SK-N-SH treated with all-trans-retinoic acid at 6 μM for 48 hours (cell line): ENCODE measurements around the gene HSF2BP.

ENCODE experiments used
- ATAC-seq: fragments of 200-7000 bp; cut with Tn5 transposase; 3 replicates; pipeline ENCODE4 v1.9.1; 2020; ENCODE audit warnings: mild to moderate bottlenecking, moderate library complexity
- ARNTL ChIP-seq: fragments of 450-650 bp; formaldehyde crosslinking; IDR thresholded peaks from 2 replicates; pipeline ENCODE4 v1.5.0; 2020; ENCODE audit warnings: low read depth, mild to moderate bottlenecking, moderate library complexity, borderline replicate concordance
- BACH2 ChIP-seq: fragments of 250-450 bp; sonication (Bioruptor Pico); IDR thresholded peaks from 2 replicates; pipeline ENCODE4 v1.9.0; 2021; ENCODE audit warnings: mild to moderate bottlenecking, borderline replicate concordance
- CSDC2 ChIP-seq: fragments of 250-450 bp; sonication (Bioruptor Pico); IDR thresholded peaks from 2 replicates; pipeline ENCODE4 v1.5.0; 2020; ENCODE audit warnings: mild to moderate bottlenecking, moderate library complexity
- ESRRG ChIP-seq: fragments of 250-450 bp; sonication (Bioruptor Pico); IDR thresholded peaks from 2 replicates; pipeline ENCODE4 v1.6.1; 2021; ENCODE audit warnings: mild to moderate bottlenecking
- GLIS3 ChIP-seq: fragments of 250-450 bp; sonication (Bioruptor Pico); IDR thresholded peaks from 2 replicates; pipeline ENCODE4 v1.5.0; 2020; ENCODE audit warnings: mild to moderate bottlenecking, moderate library complexity
- ISL1 ChIP-seq: fragments of 250-450 bp; sonication (Bioruptor Pico); IDR thresholded peaks from 2 replicates; pipeline ENCODE4 v2.1.2; 2022; ENCODE audit warnings: mild to moderate bottlenecking, moderate library complexity
- OSR1 ChIP-seq: fragments of 250-450 bp; sonication (Bioruptor Pico); IDR thresholded peaks from 2 replicates; pipeline ENCODE4 v1.8.0; 2022; ENCODE audit warnings: moderate library complexity, mild to moderate bottlenecking, inconsistent platforms
- PPARA ChIP-seq: fragments of 250-450 bp; sonication (Bioruptor Pico); IDR thresholded peaks from 2 replicates; pipeline ENCODE4 v1.5.0; 2020; ENCODE audit warnings: mild to moderate bottlenecking, borderline replicate concordance
- RARB ChIP-seq: fragments of 250-450 bp; sonication (Bioruptor Pico); IDR thresholded peaks from 2 replicates; pipeline ENCODE4 v1.8.0; 2021; ENCODE audit warnings: mild to moderate bottlenecking, moderate library complexity
- SNAI2 ChIP-seq: fragments of 250-450 bp; sonication (Bioruptor Pico); IDR thresholded peaks from 2 replicates; pipeline ENCODE4 v1.5.0; 2020; ENCODE audit warnings: mild to moderate bottlenecking, moderate library complexity
- TCF4 ChIP-seq: fragments of 250-450 bp; sonication (Bioruptor Pico); IDR thresholded peaks from 2 replicates; pipeline ENCODE4 v1.8.0; 2021; ENCODE audit warnings: mild to moderate bottlenecking, moderate library complexity, borderline replicate concordance
- TOX ChIP-seq: fragments of 250-450 bp; sonication (Bioruptor Pico); IDR thresholded peaks from 2 replicates; pipeline ENCODE4 v1.8.0; 2021; ENCODE audit warnings: mild to moderate bottlenecking, moderate library complexity, borderline replicate concordance
- ZC3H10 ChIP-seq: fragments of 250-450 bp; sonication (Bioruptor Pico); IDR thresholded peaks from 2 replicates; pipeline ENCODE4 v1.5.1; 2021; ENCODE audit warnings: mild to moderate bottlenecking, moderate library complexity
- ZFP3 ChIP-seq: fragments of 250-450 bp; sonication (Bioruptor Pico); IDR thresholded peaks from 2 replicates; pipeline ENCODE4 v1.5.0; 2020; ENCODE audit warnings: mild to moderate bottlenecking, moderate library complexity
- ZFP30 ChIP-seq: fragments of 450-650 bp; formaldehyde crosslinking; IDR thresholded peaks from 2 replicates; pipeline ENCODE4 v1.5.0; 2022; ENCODE audit warnings: mild to moderate bottlenecking, moderate library complexity
- ZNF565 ChIP-seq: fragments of 450-650 bp; formaldehyde crosslinking; conservative IDR thresholded peaks from 2 replicates; pipeline ENCODE4 v1.5.0; 2020; ENCODE audit warnings: low read depth, mild to moderate bottlenecking, moderate library complexity
- ZNF70 ChIP-seq: fragments of 450-650 bp; formaldehyde crosslinking; IDR thresholded peaks from 2 replicates; pipeline ENCODE4 v1.5.0; 2020; ENCODE audit warnings: mild to moderate bottlenecking, moderate library complexity
- ZNF8 ChIP-seq: fragments of 450-650 bp; formaldehyde crosslinking; IDR thresholded peaks from 2 replicates; pipeline ENCODE4 v1.5.0; 2020; ENCODE audit warnings: mild to moderate bottlenecking, moderate library complexity
- TF ChIP-seq, protein P1 (sequence below): fragments of 250-450 bp; sonication (Bioruptor Pico); IDR thresholded peaks from 2 replicates; pipeline ENCODE4 v1.5.0; 2020; ENCODE audit warnings: mild to moderate bottlenecking, moderate library complexity
- TF ChIP-seq, protein P2 (sequence below): fragments of 250-450 bp; sonication (Bioruptor Pico); IDR thresholded peaks from 2 replicates; pipeline ENCODE4 v1.5.1; 2021; ENCODE audit warnings: mild to moderate bottlenecking, moderate library complexity
- TF ChIP-seq, protein P3 (sequence below): fragments of 250-450 bp; sonication (Bioruptor Pico); IDR thresholded peaks from 2 replicates; pipeline ENCODE4 v1.5.1; 2020; ENCODE audit warnings: low read depth, mild to moderate bottlenecking, moderate library complexity
- TF ChIP-seq, protein P4 (sequence below): fragments of 250-450 bp; sonication (Bioruptor Pico); IDR thresholded peaks from 2 replicates; pipeline ENCODE4 v1.8.0; 2020; ENCODE audit warnings: mild to moderate bottlenecking, moderate library complexity, borderline replicate concordance
- TF ChIP-seq, protein P5 (sequence below): fragments of 250-450 bp; sonication (Bioruptor Pico); IDR thresholded peaks from 2 replicates; pipeline ENCODE4 v1.8.0; 2021; ENCODE audit warnings: low read depth, mild to moderate bottlenecking, moderate library complexity, borderline replicate concordance

HSF2BP gene

DNA sequence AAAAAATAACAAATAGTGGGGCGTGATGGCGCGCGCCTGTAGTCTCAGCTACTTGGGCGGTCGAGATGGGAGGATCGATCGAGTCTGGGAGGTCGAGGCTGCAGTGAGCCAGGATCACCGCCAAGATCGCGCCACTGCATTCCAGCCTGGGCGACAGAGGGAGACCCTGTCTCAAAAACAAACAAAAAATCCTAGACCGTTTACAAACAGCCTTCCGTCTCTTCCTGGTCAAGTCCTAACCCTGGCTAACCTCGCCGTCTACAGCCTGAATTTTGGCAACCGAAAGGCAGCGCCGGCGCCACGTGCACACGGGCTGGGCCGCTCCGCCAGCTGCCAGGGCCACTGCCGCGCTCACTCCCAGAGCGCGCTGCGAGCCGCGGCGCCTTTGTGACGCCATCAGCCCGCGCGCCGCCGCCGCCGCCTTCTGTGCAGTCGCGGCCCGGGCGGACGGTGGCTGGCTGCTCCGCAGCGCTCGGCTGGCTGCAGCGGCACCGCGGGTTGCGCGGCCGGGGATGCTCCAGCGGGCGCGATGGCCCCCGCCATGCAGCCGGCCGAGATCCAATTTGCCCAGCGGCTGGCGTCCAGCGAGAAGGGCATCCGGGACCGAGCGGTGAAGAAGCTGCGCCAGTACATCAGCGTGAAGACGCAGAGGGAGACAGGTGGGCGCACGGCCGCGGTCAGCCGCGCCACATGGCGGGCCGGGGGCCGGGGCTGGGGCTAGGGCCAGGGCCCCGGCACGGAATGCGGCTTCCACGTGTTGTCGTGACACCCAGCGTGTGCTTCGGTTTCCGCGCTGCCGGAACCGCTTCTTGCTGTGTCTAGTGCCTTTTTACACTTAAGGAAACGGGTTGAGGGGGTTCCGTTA, at the start of gene HSF2BP, which contains the start of gene RRP1B:
Gene HSF2BP, minus strand, starts transcription at position 353 of the 865 bp plus-strand sequence. CDS start 1,392 bp downstream, outside the sequence.
Gene RRP1B, plus strand, starts transcription at position 425 of the 865 bp plus-strand sequence. Its CDS starts 105 bp downstream, at position 530.
- peak; percentile 93 for ATAC-seq
- TF ChIP-seq, protein P1, sequence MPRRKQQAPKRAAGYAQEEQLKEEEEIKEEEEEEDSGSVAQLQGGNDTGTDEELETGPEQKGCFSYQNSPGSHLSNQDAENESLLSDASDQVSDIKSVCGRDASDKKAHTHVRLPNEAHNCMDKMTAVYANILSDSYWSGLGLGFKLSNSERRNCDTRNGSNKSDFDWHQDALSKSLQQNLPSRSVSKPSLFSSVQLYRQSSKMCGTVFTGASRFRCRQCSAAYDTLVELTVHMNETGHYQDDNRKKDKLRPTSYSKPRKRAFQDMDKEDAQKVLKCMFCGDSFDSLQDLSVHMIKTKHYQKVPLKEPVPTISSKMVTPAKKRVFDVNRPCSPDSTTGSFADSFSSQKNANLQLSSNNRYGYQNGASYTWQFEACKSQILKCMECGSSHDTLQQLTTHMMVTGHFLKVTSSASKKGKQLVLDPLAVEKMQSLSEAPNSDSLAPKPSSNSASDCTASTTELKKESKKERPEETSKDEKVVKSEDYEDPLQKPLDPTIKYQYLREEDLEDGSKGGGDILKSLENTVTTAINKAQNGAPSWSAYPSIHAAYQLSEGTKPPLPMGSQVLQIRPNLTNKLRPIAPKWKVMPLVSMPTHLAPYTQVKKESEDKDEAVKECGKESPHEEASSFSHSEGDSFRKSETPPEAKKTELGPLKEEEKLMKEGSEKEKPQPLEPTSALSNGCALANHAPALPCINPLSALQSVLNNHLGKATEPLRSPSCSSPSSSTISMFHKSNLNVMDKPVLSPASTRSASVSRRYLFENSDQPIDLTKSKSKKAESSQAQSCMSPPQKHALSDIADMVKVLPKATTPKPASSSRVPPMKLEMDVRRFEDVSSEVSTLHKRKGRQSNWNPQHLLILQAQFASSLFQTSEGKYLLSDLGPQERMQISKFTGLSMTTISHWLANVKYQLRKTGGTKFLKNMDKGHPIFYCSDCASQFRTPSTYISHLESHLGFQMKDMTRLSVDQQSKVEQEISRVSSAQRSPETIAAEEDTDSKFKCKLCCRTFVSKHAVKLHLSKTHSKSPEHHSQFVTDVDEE (CRISPR knock-in tag) = peak; percentile 34; the same call in 1 of the 2 replicates
- TF ChIP-seq ZNF70 (CRISPR knock-in tag) (no peak), ZFP30 (CRISPR knock-in tag) (no peak), ZC3H10 (CRISPR knock-in tag) (no peak), CSDC2 (0 out of 2 replicates have a peak, but pooled peaks have one; percentile 70), TCF4 (CRISPR knock-in tag) (no peak), PPARA (CRISPR knock-in tag) (peak; percentile 50; the same call in 1 of the 2 replicates), RARB (no peak), ZNF8 (CRISPR knock-in tag) (0 out of 2 replicates have a peak, but pooled peaks have one; percentile 25), GLIS3 (CRISPR knock-in tag) (no peak), ESRRG (CRISPR knock-in tag) (no peak), ARNTL (CRISPR knock-in tag) (no peak), ISL1 (CRISPR knock-in tag) (no peak), ZNF565 (CRISPR knock-in tag) (no peak; the same call in 1 of the 2 replicates), ZFP3 (CRISPR knock-in tag) (no peak), BACH2 (no peak), OSR1 (CRISPR knock-in tag) (no peak), TOX (no peak), SNAI2 (no peak)
- TF ChIP-seq, protein P2, sequence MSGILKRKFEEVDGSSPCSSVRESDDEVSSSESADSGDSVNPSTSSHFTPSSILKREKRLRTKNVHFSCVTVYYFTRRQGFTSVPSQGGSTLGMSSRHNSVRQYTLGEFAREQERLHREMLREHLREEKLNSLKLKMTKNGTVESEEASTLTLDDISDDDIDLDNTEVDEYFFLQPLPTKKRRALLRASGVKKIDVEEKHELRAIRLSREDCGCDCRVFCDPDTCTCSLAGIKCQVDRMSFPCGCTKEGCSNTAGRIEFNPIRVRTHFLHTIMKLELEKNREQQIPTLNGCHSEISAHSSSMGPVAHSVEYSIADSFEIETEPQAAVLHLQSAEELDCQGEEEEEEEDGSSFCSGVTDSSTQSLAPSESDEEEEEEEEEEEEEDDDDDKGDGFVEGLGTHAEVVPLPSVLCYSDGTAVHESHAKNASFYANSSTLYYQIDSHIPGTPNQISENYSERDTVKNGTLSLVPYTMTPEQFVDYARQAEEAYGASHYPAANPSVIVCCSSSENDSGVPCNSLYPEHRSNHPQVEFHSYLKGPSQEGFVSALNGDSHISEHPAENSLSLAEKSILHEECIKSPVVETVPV (CRISPR knock-in tag) = no peak
- TF ChIP-seq, protein P3, sequence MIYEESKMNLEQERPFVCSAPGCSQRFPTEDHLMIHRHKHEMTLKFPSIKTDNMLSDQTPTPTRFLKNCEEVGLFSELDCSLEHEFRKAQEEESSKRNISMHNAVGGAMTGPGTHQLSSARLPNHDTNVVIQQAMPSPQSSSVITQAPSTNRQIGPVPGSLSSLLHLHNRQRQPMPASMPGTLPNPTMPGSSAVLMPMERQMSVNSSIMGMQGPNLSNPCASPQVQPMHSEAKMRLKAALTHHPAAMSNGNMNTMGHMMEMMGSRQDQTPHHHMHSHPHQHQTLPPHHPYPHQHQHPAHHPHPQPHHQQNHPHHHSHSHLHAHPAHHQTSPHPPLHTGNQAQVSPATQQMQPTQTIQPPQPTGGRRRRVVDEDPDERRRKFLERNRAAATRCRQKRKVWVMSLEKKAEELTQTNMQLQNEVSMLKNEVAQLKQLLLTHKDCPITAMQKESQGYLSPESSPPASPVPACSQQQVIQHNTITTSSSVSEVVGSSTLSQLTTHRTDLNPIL (CRISPR knock-in tag) = no peak
- TF ChIP-seq, protein P4, sequence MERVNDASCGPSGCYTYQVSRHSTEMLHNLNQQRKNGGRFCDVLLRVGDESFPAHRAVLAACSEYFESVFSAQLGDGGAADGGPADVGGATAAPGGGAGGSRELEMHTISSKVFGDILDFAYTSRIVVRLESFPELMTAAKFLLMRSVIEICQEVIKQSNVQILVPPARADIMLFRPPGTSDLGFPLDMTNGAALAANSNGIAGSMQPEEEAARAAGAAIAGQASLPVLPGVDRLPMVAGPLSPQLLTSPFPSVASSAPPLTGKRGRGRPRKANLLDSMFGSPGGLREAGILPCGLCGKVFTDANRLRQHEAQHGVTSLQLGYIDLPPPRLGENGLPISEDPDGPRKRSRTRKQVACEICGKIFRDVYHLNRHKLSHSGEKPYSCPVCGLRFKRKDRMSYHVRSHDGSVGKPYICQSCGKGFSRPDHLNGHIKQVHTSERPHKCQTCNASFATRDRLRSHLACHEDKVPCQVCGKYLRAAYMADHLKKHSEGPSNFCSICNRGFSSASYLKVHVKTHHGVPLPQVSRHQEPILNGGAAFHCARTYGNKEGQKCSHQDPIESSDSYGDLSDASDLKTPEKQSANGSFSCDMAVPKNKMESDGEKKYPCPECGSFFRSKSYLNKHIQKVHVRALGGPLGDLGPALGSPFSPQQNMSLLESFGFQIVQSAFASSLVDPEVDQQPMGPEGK (CRISPR knock-in tag) = no peak
- TF ChIP-seq, protein P5, sequence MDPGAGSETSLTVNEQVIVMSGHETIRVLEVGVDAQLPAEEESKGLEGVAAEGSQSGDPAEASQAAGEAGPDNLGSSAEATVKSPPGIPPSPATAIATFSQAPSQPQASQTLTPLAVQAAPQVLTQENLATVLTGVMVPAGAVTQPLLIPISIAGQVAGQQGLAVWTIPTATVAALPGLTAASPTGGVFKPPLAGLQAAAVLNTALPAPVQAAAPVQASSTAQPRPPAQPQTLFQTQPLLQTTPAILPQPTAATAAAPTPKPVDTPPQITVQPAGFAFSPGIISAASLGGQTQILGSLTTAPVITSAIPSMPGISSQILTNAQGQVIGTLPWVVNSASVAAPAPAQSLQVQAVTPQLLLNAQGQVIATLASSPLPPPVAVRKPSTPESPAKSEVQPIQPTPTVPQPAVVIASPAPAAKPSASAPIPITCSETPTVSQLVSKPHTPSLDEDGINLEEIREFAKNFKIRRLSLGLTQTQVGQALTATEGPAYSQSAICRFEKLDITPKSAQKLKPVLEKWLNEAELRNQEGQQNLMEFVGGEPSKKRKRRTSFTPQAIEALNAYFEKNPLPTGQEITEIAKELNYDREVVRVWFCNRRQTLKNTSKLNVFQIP (CRISPR knock-in tag) = no peak
- TF ChIP-seq, all 23 proteins: peak for 4
